ENCODE results near the gene CHERP.

- TF ChIP-seq CTCF (conservative IDR thresholded peaks at IDR 0.05; ENCODE audit: low read depth in 2 of 2) (no peak), POLR2AphosphoS5 (IDR thresholded peaks at IDR 0.05; ENCODE audit: low read depth) (no peak), EZH2 (IDR thresholded peaks at IDR 0.05; ENCODE audit: low read depth, unreplicated experiment) (no peak), JUNB (IDR thresholded peaks at IDR 0.05; ENCODE audit: unreplicated experiment) (no peak), REST (IDR thresholded peaks at IDR 0.05; ENCODE audit: unreplicated experiment) (no peak), ZNF462 (CRISPR knock-in tag; IDR thresholded peaks at IDR 0.05) (no peak), CREB1 (CRISPR knock-in tag; IDR thresholded peaks at IDR 0.05; ENCODE audit: low read depth) (no peak), EZH2phosphoT487 (IDR thresholded peaks at IDR 0.05; ENCODE audit: unreplicated experiment) (no peak), ZNF114 (CRISPR knock-in tag; IDR thresholded peaks at IDR 0.05) (no peak), ZNF331 (CRISPR knock-in tag; IDR thresholded peaks at IDR 0.05; ENCODE audit: low read depth) (no peak)
These were observed 6.9 kb downstream of the CHERP start for GRCh38 chr19:16535381-16535780.

Data from GM23338 (cell line).